ENCODE data around the gene SLC25A48.

GRCh38 chr5:135850231-135850630 lies 15.8 kb downstream of the SLC25A48 start:
- TF ChIP-seq CTCF (conservative IDR thresholded peaks at IDR 0.05 in 1 of 2, IDR thresholded peaks at IDR 0.05 in 1 of 2; ENCODE audit: low read depth in 1 of 2, low read length in 2 of 2) = no peak
- no peak for TF ChIP-seq EZH2 (IDR thresholded peaks at IDR 0.05; ENCODE audit: low read length, missing control alignments)

All from fibroblast of lung (primary cell).